GM19463 (cell line): ENCODE data around the gene SEPTIN12.
A peak's percentile ranks its signal among the peaks of the same experiment; 100 is the strongest.
"Not testable (repeated sequence)": the region's sequence is repeated elsewhere in the genome, so short reads cannot be mapped to it uniquely, and the experiment has no call there.

Experiments used
- ATAC-seq: cut with Tn5 transposase; IDR thresholded peaks from one replicate; pipeline ENCODE4 v1.9.1; 2021; ENCODE audit warnings: mild to moderate bottlenecking, moderate library complexity; ENCODE audit not compliant: unreplicated experiment

Gene SEPTIN12

GRCh38 chr16:4760221-4760910 is 27.8 kb downstream of the SEPTIN12 start:
- ATAC-seq, result no peak

- no peak for ATAC-seq
Measured at GRCh38 chr16:4755687-4756086, 32.5 kb downstream of the SEPTIN12 start.

GRCh38 chr16:4754865-4755264 is 33.3 kb downstream of the SEPTIN12 start:
- no peak for ATAC-seq

- no peak for ATAC-seq
Measured at GRCh38 chr16:4753227-4753626, 34.9 kb downstream of the SEPTIN12 start.

- ATAC-seq, result no peak
Measured at GRCh38 chr16:4752351-4753100, 35.6 kb downstream of the SEPTIN12 start.

GRCh38 chr16:4750896-4751295 is 37.2 kb downstream of the SEPTIN12 start:
- no peak for ATAC-seq

GRCh38 chr16:4749700-4750257 is 38.4 kb downstream of the SEPTIN12 start:
- ATAC-seq, result no peak

GRCh38 chr16:4748682-4749411 is 39.3 kb downstream of the SEPTIN12 start:
- no peak for ATAC-seq

- ATAC-seq, result no peak
Measured at GRCh38 chr16:4747906-4748681, 40.1 kb downstream of the SEPTIN12 start.

- ATAC-seq, result no peak
Measured at GRCh38 chr16:4746991-4747574, 41.1 kb downstream of the SEPTIN12 start.

GRCh38 chr16:4746215-4746614 is 41.9 kb downstream of the SEPTIN12 start:
- no peak for ATAC-seq

- ATAC-seq, result no peak
Measured at GRCh38 chr16:4745274-4745569, 42.9 kb downstream of the SEPTIN12 start.

- ATAC-seq, result no peak
Measured at GRCh38 chr16:4744555-4745273, 43.4 kb downstream of the SEPTIN12 start.

- no peak for ATAC-seq
Measured at GRCh38 chr16:4743226-4743878, 44.8 kb downstream of the SEPTIN12 start.

- ATAC-seq, result not testable (repeated sequence)
Measured at GRCh38 chr16:4738370-4738769, 49.8 kb downstream of the SEPTIN12 start.

- ATAC-seq, result no peak
Measured at GRCh38 chr16:4737545-4737944, 50.6 kb downstream of the SEPTIN12 start.

GRCh38 chr16:4736546-4736945 is 51.6 kb downstream of the SEPTIN12 start:
- no peak for ATAC-seq

GRCh38 chr16:4734730-4735535 is 53.2 kb downstream of the SEPTIN12 start:
- peak; percentile 57 for ATAC-seq
